MCF 10A (cell line): ENCODE data around the gene NPRL2. TPM values are rescaled to one million over a fixed set of nuclear protein-coding genes. Genes with fewer than 3 reads are reported as not detected.

Experiments used
- BruUV-seq: library from RNA; stranded (reverse); fragments of 400-500 nt; replicated peaks from 2 replicates; lab custom pipeline; 2021; lab: Mats Ljungman, UMichigan
- CTCF ChIA-PET: fragments of 300-600 bp; sonication (Branson Sonifier 250); formaldehyde crosslinking; extraction: SDS; loops from one replicate; lab custom pipeline; 2021; ENCODE audit warnings: antibody characterized with exemption, inconsistent platforms; lab: Yijun Ruan, JAX
- POLR2A ChIA-PET: fragments of 300-600, 350-650 bp; sonication (Branson Sonifier 250); formaldehyde crosslinking; extraction: SDS; loops from one replicate; lab custom pipeline; 2020; ENCODE audit warnings: antibody characterized with exemption, inconsistent platforms; lab: Yijun Ruan, JAX
- DNase-seq: peaks from one replicate; pipeline ENCODE4 v3.0.0-alpha.2; 2018; ENCODE audit not compliant: unreplicated experiment
- H3K27ac Mint-ChIP-seq: one replicate; pipeline ENCODE4 v1.8.0; 2022; ENCODE audit warnings: mild to moderate bottlenecking, low read depth, mixed read lengths; ENCODE audit not compliant: unreplicated experiment
- H3K27me3 Mint-ChIP-seq: one replicate; pipeline ENCODE4 v1.8.0; 2022; ENCODE audit warnings: mixed read lengths; ENCODE audit not compliant: insufficient read depth, unreplicated experiment
- H3K36me3 Mint-ChIP-seq: one replicate; pipeline ENCODE4 v1.8.0; 2022; ENCODE audit warnings: mild to moderate bottlenecking, moderate library complexity, mixed read lengths; ENCODE audit not compliant: insufficient read depth, unreplicated experiment
- H3K4me1 Mint-ChIP-seq: one replicate; pipeline ENCODE4 v1.8.0; 2022; ENCODE audit warnings: mixed read lengths; ENCODE audit not compliant: insufficient read depth, unreplicated experiment
- H3K4me3 Mint-ChIP-seq: one replicate; pipeline ENCODE4 v1.8.0; 2022; ENCODE audit warnings: mild to moderate bottlenecking, moderate library complexity, mixed read lengths; ENCODE audit not compliant: unreplicated experiment
- H3K9me3 Mint-ChIP-seq: one replicate; pipeline ENCODE4 v1.8.0; 2022; ENCODE audit warnings: mixed read lengths; ENCODE audit not compliant: unreplicated experiment
- CTCF ChIP-seq: fragments of 200-600 bp; IDR thresholded peaks from one replicate; pipeline ENCODE4 v1.8.0; 2022; ENCODE audit warnings: antibody characterized with exemption, mild to moderate bottlenecking; ENCODE audit not compliant: unreplicated experiment
- intact Hi-C: fragments of 100-400 bp; cut with micrococcal nuclease; formaldehyde crosslinking; loops from 2 replicates; pipeline ENCODE4 v1.14.1; 2022
- total RNA-seq: library from RNA; stranded (reverse); gene quantifications from 2 replicates; pipeline ENCODE4 v1.2.3, GENCODE V29; 2022

The NPRL2 gene
- total RNA-seq, 1 experiment from 2014 or later: 21.1 TPM

GRCh38 chr3:50304601-50305000 is 46.0 kb downstream of the NPRL2 start:
- intact Hi-C loops: no loop called here
- DNase-seq: no peak
- H3K9me3 Mint-ChIP-seq: no peaks in the 10 kb centered on the region
- no peak for TF ChIP-seq CTCF
- no peak overlapping the region for H3K4me3 Mint-ChIP-seq
- ChIA-PET CTCF (no interaction called here), POLR2A (interaction anchor here (0.7 to 1.6 kb wide), 3 partner anchors 13 to 57 kb away, joined by 4 to 5 read pairs (median 5); partner anchors contain the start of gene TUSC2)
- no peak overlapping the region for H3K27ac Mint-ChIP-seq
- no peaks in the 10 kb centered on the region for H3K36me3 Mint-ChIP-seq
- H3K4me1 Mint-ChIP-seq: peaks cover 1% of the 10 kb centered on the region
- no TSS peak for BruUV-seq
- H3K27me3 Mint-ChIP-seq: no peaks in the 10 kb centered on the region

- intact Hi-C loops: no loop called here
- H3K9me3 Mint-ChIP-seq: no peaks in the 10 kb centered on the region
- DNase-seq: peak; percentile 30
- TF ChIP-seq CTCF: no peak
- BruUV-seq: no TSS peak
- no peak within 1 kb of the TSS for H3K27ac Mint-ChIP-seq
- H3K27me3 Mint-ChIP-seq: no peaks in the 10 kb centered on the region
- ChIA-PET CTCF (interaction anchor here (1.9 kb wide), 1 partner anchor 21 kb away, joined by 12 read pairs; no protein-coding TSS in a partner anchor), POLR2A (interaction anchor here (0.7 kb wide), 1 partner anchor 240 kb away, joined by 3 read pairs; no protein-coding TSS in a partner anchor)
- peaks cover 2% of the 10 kb centered on the region for H3K4me1 Mint-ChIP-seq
- H3K36me3 Mint-ChIP-seq: no peaks in the 10 kb centered on the region
- no peak within 1 kb of the TSS for H3K4me3 Mint-ChIP-seq
Observed at GRCh38 chr3:50303013-50303815, 47.4 kb downstream of the NPRL2 start, which contains the start of gene HYAL1. TSS of gene HYAL1 (minus strand) at chr3:50303574. CDS start at chr3:50302956, 618 bp downstream.

- no TSS peak for BruUV-seq
- POLR2A ChIA-PET: interaction anchor here (0.7 to 1.4 kb wide), 2 partner anchors 22 to 34 kb away, joined by 3 read pairs; no protein-coding TSS in a partner anchor
- no peak overlapping the region for H3K27ac Mint-ChIP-seq
Observed at GRCh38 chr3:50302095-50303012, 48.2 kb downstream of the NPRL2 start.

More at GRCh38 chr3:50302095-50303012, 48.2 kb downstream of the NPRL2 start:
- H3K4me1 Mint-ChIP-seq: peaks cover 7% of the 10 kb centered on the region
- intact Hi-C loops: no loop called here
- no peaks in the 10 kb centered on the region for H3K9me3 Mint-ChIP-seq
- H3K4me3 Mint-ChIP-seq: no peak overlapping the region
- H3K27me3 Mint-ChIP-seq: no peaks in the 10 kb centered on the region
- H3K36me3 Mint-ChIP-seq: no peaks in the 10 kb centered on the region
- TF ChIP-seq CTCF: no peak
- CTCF ChIA-PET: interaction anchor here (0.5 to 1.9 kb wide), 4 partner anchors 19 to 110 kb away, joined by 3 to 12 read pairs (median 4); partner anchors contain the start of gene HYAL2
- no peak for DNase-seq
